Liver (tissue), 3 donors: ENCODE measurements around the gene ANTXR1.
A peak's percentile ranks its signal among the peaks of the same experiment; 100 is the strongest.

Experiments
- CTCF ChIP-seq: fragments of 150-350 bp; IDR thresholded peaks from 2 replicates; pipeline ENCODE4 v1.5.1; 2017; ENCODE audit warnings: improper control_type of control experiment, low read depth, low read length; ENCODE audit not compliant: missing input control
- EGR1 ChIP-seq, 2 donors: IDR thresholded peaks; 2 replicates each; pipeline ENCODE4 v1.6.1; 2016 to 2018; ENCODE audit warnings: antibody characterized with exemption in 2 of 2, low read depth in 2 of 2
- GABPA ChIP-seq, 2 donors: IDR thresholded peaks in 1 of 2; conservative IDR thresholded peaks in 1 of 2; 2 replicates each; pipeline ENCODE4 v1.6.1; 2016; ENCODE audit warnings: antibody characterized with exemption in 2 of 2, mild to moderate bottlenecking in 1 of 2, moderate library complexity in 1 of 2
- JUND ChIP-seq, 2 donors: IDR thresholded peaks; 2 replicates each; pipeline ENCODE4 v1.6.1; 2016; ENCODE audit warnings: antibody characterized with exemption in 2 of 2
- MAX ChIP-seq: IDR thresholded peaks from 2 replicates; pipeline ENCODE4 v1.6.1; 2016; ENCODE audit warnings: antibody characterized with exemption
- RAD21 ChIP-seq, 2 donors: IDR thresholded peaks; 2 replicates each; pipeline ENCODE4 v1.6.1; 2016; ENCODE audit warnings: antibody characterized with exemption in 2 of 2, mild to moderate bottlenecking in 2 of 2
- REST ChIP-seq: IDR thresholded peaks from 2 replicates; pipeline ENCODE4 v1.6.1; 2016; ENCODE audit warnings: antibody characterized with exemption, mild to moderate bottlenecking
- YY1 ChIP-seq: IDR thresholded peaks from 2 replicates; pipeline ENCODE4 v1.6.1; 2016; ENCODE audit warnings: antibody characterized with exemption, mild to moderate bottlenecking
- donor health status: healthy.
- donor health status: healthy.

GRCh38 chr2:69223759-69224511, 211.0 kb downstream of the ANTXR1 start:
- no peak for TF ChIP-seq EGR1 (IDR thresholded peaks at IDR 0.05; ENCODE audit: low read depth in 2 of 2)
- peak; percentile 23 for TF ChIP-seq YY1
- TF ChIP-seq REST, result peak; percentile 62
- TF ChIP-seq CTCF, result no peak
- no peak for TF ChIP-seq GABPA (IDR thresholded peaks at IDR 0.05 in 1 of 2, conservative IDR thresholded peaks at IDR 0.05 in 1 of 2)
- peak in 1 of 2 donors; percentile 5 for TF ChIP-seq RAD21 (IDR thresholded peaks at IDR 0.05)
- TF ChIP-seq MAX, result no peak
- peak in 1 of 2 donors; percentile 47 for TF ChIP-seq JUND (IDR thresholded peaks at IDR 0.05)
